ENCODE results near the gene S1PR2.
A peak's percentile ranks its signal among the peaks of the same experiment; 100 is the strongest.
"Not testable (repeated sequence)": the region's sequence is repeated elsewhere in the genome, so short reads cannot be mapped to it uniquely, and the experiment has no call there.

Gene S1PR2

DNA sequence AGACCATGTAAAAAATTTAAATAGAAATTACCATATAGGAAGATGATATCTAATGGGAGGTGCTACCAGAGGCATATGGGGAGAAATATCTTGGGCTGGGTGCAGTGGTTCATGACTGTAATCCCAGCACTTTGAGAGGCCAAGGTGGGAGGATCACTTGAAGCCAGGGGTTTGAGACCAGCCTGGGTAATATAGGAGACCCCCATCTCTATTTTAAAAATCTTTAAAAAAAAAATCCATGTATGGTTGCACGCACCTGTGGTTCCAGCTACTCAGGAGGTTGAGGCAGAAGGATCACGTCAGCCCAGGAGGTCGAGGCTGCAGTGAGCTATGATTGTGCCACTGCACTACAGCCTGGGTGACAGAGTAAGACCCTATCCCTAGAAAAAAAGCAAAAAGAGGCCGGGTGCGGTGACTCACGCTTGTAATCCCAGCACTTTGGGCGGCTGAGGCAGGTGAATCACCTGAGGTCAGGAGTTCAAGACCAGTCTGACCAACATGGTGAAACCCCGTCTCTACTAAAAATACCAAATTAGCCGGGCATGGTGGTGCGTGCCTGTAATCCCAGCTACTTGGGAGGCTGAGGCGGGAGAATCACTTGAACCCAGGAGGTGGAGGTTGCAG, 10.8 kb upstream of the S1PR2 start:
- CTCF ChIA-PET, result interaction anchor here (0.7 to 1.1 kb wide), 2 partner anchors 8 to 30 kb away, joined by 3 to 4 read pairs; no protein-coding TSS in a partner anchor

DNA sequence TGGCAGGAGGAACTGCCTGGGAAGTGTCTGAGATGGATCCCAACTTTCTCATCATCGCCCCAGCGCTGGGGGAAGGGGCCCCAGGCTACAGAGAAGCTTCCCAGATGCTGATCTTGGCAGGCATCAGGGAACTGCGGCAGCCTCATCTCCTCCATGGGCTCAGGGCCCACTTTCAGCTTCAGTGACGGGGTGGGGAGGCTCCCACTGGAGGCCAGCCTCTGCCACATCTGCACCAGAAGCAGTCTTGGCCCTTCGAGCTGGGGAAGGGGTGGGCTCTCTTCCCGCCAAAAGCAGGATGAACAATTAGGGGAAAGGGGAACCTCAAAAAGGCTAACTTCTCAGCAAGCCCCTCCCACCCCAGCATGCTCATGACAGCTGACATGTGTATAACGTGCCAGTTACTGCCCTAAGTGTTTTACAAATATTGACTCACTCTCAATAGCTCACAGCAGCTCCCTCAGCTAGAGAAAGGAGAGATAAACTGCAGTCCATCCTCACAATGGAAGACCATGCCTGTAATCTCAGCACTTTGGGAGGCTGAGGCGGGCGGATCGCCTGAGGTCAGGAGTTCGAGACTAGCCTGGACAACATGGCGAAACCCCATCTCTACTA, 7.1 kb upstream of the S1PR2 start:
- no peak for DNase-seq
- Mint-ChIP-seq H3K27me3 (peaks cover 3% of the 10 kb centered on the region), H3K36me3 (no peaks in the 10 kb centered on the region), H3K4me1 (peaks cover 30% of the 10 kb centered on the region), H3K4me3 (no peak overlapping the region), H3K9me3 (no peaks in the 10 kb centered on the region), H3K27ac (no peak overlapping the region)
- CTCF ChIA-PET, result interaction anchor here (6.9 kb wide), 1 partner anchor 12 kb away, joined by 42 read pairs; the partner anchor contains the start of gene MRPL4

More for the DNA sequence above, 10.8 kb upstream of the S1PR2 start:
- H3K27me3 Mint-ChIP-seq, H3K4me3 Mint-ChIP-seq, H3K27ac Mint-ChIP-seq, H3K36me3 Mint-ChIP-seq, H3K9me3 Mint-ChIP-seq, H3K4me1 Mint-ChIP-seq, DNase-seq: not testable (repeated sequence)

DNA sequence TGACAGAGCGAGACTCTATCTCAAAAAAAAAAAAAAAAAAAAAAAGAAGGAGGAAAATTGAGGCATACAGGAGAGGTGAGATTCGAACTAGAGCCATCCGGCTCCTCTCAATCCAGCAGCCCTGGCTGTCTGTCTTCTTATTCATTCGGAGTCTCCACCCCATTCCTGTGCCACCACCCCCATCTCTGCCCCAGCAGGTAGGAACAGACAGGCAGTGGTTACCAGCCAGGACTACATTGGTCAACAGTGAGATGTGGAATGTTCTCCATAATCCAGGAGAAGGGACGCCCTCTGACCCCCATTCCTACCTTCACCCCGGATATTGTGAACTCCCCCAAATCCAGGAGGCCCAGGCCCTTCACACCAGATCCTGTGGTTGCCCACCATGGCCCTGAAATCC, 6.6 kb upstream of the S1PR2 start:
- CTCF ChIA-PET, result interaction anchor here (6.9 kb wide), 1 partner anchor 13 kb away, joined by 42 read pairs; the partner anchor contains the start of gene MRPL4
- Mint-ChIP-seq H3K4me3 (no peak overlapping the region), H3K36me3 (no peaks in the 10 kb centered on the region), H3K4me1 (peaks cover 30% of the 10 kb centered on the region), H3K27ac (no peak overlapping the region), H3K27me3 (peaks cover 5% of the 10 kb centered on the region), H3K9me3 (no peaks in the 10 kb centered on the region)
- no peak for DNase-seq

DNA sequence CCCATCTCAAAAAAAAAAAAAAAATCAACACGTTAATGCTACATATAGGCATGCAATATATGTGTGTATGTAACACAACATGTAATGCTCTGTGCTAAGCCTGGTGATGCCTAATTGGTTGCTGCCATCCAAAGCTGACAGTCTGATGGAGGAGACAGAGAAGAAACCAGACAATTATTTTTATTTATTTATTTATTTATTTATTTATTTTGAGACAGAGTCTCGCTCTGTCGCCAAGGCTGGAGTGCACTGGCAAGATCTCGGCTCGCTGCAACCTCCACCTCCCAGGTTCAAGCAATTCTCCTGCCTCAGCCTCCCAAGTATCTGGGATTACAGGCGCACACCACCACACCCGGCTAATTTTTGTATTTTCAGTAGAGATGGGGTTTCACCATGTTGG, 4.3 kb upstream of the S1PR2 start:
- Mint-ChIP-seq H3K4me1 (peaks cover 32% of the 10 kb centered on the region), H3K27ac (peak overlapping the region; percentile 97), H3K27me3 (peaks cover 19% of the 10 kb centered on the region)
- CTCF ChIA-PET, result interaction anchor here (6.9 kb wide), 1 partner anchor 15 kb away, joined by 42 read pairs; the partner anchor contains the start of gene MRPL4
- not testable (repeated sequence) for DNase-seq, H3K36me3 Mint-ChIP-seq, H3K9me3 Mint-ChIP-seq, H3K4me3 Mint-ChIP-seq

DNA sequence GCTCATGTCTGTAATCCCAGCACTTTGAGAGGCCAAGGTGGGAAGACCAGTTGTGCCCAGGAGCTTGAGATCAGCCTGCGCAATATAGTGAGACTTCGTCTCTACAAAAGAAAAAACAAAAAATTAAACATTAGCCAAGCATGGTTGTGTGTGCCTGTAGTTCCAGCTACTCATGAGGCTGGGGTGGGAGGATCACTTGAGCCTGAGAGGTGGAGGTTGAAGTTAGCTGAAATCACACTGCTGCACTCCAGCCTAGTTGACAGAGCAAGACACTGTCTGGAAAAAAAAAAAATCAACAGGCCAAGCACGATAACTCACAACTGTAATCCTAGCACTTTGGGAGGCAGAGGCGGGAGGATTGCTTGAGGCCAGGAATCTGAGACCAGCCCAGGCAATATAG, 3.9 kb upstream of the S1PR2 start:
- no peaks in the 10 kb centered on the region for H3K36me3 Mint-ChIP-seq
- DNase-seq, result no peak
- H3K4me1 Mint-ChIP-seq, result peaks cover 32% of the 10 kb centered on the region
- peaks cover 23% of the 10 kb centered on the region for H3K27me3 Mint-ChIP-seq
- peak overlapping the region; percentile 42 for H3K27ac Mint-ChIP-seq
- CTCF ChIA-PET, result interaction anchor here (6.9 kb wide), 1 partner anchor 16 kb away, joined by 42 read pairs; the partner anchor contains the start of gene MRPL4
- no peak overlapping the region for H3K4me3 Mint-ChIP-seq
- no peaks in the 10 kb centered on the region for H3K9me3 Mint-ChIP-seq

DNA sequence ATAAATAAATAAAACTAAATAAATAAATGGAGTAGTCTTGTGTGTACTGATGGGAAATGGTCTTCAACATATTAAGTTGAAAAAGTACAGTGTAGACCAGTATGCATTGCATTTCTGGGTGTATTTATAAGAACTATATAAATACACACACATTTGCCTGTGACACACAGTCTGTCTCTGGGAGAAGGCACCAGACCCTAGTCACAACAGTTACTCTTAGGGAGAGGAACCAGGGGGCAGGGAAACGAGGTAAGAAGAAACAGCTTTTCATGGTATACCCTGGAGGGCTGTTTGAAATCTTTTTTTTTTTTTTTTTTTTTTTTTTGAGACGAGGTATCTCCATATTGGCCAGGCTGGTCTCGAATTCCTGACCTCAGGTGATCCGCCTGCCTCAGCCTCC, 2.8 kb upstream of the S1PR2 start:
- Mint-ChIP-seq H3K4me3 (no peak overlapping the region), H3K9me3 (no peaks in the 10 kb centered on the region)

DNA sequence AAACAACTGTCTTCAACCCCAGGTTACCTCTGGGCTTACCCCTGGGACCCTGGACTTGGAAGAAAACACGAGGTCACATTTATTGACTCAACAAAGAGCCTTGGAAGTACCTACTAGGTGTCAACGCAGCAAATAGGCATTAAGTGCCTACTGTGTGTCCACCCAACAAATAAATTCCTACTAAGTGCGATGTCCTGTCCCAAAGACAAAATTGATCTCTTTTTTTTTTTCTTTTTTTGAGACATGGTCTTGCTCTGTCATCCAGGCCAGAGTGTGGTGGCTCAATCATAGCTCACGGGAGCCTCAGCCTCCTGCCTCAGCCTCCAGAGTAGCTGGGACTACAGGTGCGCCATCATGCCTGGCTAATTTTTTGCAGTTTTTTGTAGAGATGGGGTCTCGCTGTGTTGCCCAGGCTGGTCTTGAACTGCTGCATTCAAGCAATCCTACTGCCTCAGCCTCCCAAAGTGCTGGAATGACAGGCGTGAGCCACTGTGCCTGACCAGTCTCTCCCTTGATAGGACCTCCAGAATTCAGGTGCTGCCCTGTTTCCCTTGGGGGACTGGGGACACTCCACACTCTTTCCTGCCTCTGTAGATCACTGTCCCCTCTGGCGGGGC, 589 bp upstream of the S1PR2 start:
- peak overlapping the region; percentile 83 for H3K4me3 Mint-ChIP-seq
- H3K27ac Mint-ChIP-seq, result peak overlapping the region; percentile 55
- H3K36me3 Mint-ChIP-seq, result no peaks in the 10 kb centered on the region
- peaks cover 30% of the 10 kb centered on the region for H3K4me1 Mint-ChIP-seq
- H3K9me3 Mint-ChIP-seq, result no peaks in the 10 kb centered on the region
- no peak for DNase-seq
- CTCF ChIA-PET, result no interaction called here
- peaks cover 29% of the 10 kb centered on the region for H3K27me3 Mint-ChIP-seq

More for the DNA sequence above, 2.8 kb upstream of the S1PR2 start:
- H3K4me1 Mint-ChIP-seq, result peaks cover 38% of the 10 kb centered on the region
- H3K27ac Mint-ChIP-seq, result no peak overlapping the region
- CTCF ChIA-PET, result interaction anchor here (6.9 kb wide), 1 partner anchor 17 kb away, joined by 42 read pairs; the partner anchor contains the start of gene MRPL4
- H3K27me3 Mint-ChIP-seq, result peaks cover 29% of the 10 kb centered on the region
- H3K36me3 Mint-ChIP-seq, result no peaks in the 10 kb centered on the region
- no peak for DNase-seq

DNA sequence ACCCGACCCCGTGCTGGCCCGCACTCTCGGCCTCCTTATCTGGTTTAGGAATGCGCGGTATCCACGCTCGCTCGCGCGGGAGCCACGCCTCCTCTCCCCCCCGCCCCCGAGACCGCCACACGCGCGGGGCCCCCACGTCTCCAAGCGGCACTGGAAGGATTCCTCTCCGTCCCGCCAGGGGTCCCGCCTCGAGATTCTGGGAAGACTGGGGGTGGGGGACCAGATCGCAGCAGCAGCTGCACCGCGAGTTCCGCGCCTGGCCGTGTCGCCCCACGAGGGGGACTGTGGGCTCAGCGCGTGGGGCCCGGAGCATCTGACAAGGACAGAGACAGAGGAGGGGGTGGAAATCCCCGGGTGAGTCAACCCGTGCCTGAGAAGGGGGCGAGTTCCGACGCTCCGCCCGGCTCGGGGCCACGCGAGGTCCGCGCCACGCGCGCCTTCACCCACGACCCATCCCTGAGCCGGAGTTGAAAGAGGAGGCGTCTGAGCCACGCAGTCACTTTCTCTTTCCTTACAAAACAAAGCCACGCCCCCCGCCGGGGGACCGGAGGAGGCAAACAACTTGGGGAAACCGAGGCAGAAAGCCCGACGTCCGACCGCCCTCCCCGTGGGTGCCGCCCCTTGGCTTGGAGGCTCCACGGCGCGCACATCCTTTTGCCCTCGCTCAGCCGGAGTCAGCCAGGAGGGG, 814 bp downstream of the S1PR2 start:
- H3K9me3 Mint-ChIP-seq, result no peaks in the 10 kb centered on the region
- peak overlapping the region; percentile 69 for H3K27ac Mint-ChIP-seq
- peak overlapping the region; percentile 83 for H3K4me3 Mint-ChIP-seq
- CTCF ChIA-PET, result no interaction called here
- H3K27me3 Mint-ChIP-seq, result peaks cover 26% of the 10 kb centered on the region
- DNase-seq, result peak; percentile 69
- no peaks in the 10 kb centered on the region for H3K36me3 Mint-ChIP-seq
- peaks cover 16% of the 10 kb centered on the region for H3K4me1 Mint-ChIP-seq

DNA sequence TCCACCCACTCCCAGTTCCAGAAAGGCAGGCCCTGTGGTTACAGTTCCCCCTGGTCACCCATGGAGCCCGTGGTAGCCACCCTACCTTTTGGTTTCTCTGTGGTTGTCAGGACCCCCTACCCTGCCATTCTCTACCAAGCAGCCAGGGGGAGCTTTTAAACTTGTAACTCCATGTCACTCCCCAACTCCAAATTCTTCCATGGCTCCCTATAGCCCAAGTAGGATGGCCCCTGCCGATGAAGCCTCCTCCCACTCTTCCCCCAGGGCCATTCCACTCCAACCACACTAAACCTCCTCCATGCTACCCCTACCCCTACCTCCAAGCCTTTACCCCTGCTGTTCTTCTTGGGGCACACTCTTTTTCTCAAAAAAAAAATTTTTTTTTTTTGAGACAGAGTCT, 2.2 kb downstream of the S1PR2 start:
- H3K27ac Mint-ChIP-seq, result no peak overlapping the region
- peak; percentile 64 for DNase-seq
- H3K4me1 Mint-ChIP-seq, result peaks cover 11% of the 10 kb centered on the region
- H3K4me3 Mint-ChIP-seq, result peak overlapping the region; percentile 67
- no peaks in the 10 kb centered on the region for H3K9me3 Mint-ChIP-seq
- CTCF ChIA-PET, result interaction anchor here (0.8 to 4.3 kb wide), 9 partner anchors 11 to 86 kb away, joined by 3 to 35 read pairs (median 3); partner anchors contain the start of gene MRPL4
- H3K36me3 Mint-ChIP-seq, result no peaks in the 10 kb centered on the region
- H3K27me3 Mint-ChIP-seq, result peaks cover 26% of the 10 kb centered on the region

DNA sequence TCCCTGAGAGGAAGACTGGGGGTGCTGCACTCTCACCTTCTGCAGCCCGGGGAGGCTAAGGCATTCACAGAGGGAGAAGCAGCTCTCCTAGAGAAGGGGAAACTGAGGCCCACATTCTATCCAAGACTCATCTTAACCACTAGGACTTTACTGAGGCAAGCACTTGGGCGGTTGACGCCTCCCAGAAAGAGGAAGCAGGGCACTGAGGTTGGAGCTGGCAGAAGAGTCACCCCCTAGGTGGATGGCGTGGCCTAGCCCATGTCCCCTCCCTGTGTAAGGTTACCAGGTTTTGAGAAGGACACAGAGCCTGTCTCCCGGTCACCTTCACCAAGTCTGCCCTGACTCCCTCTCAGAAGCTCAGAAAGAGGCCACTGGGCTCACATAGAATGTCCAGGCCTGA, 2.7 kb downstream of the S1PR2 start:
- DNase-seq, result no peak
- Mint-ChIP-seq H3K27me3 (peaks cover 26% of the 10 kb centered on the region), H3K4me1 (peaks cover 10% of the 10 kb centered on the region), H3K4me3 (no peak overlapping the region), H3K27ac (no peak overlapping the region), H3K9me3 (no peaks in the 10 kb centered on the region), H3K36me3 (no peaks in the 10 kb centered on the region)
- CTCF ChIA-PET, result interaction anchor here (0.6 to 4.3 kb wide), 12 partner anchors 8 to 86 kb away, joined by 3 to 35 read pairs (median 3); partner anchors contain the start of gene MRPL4

DNA sequence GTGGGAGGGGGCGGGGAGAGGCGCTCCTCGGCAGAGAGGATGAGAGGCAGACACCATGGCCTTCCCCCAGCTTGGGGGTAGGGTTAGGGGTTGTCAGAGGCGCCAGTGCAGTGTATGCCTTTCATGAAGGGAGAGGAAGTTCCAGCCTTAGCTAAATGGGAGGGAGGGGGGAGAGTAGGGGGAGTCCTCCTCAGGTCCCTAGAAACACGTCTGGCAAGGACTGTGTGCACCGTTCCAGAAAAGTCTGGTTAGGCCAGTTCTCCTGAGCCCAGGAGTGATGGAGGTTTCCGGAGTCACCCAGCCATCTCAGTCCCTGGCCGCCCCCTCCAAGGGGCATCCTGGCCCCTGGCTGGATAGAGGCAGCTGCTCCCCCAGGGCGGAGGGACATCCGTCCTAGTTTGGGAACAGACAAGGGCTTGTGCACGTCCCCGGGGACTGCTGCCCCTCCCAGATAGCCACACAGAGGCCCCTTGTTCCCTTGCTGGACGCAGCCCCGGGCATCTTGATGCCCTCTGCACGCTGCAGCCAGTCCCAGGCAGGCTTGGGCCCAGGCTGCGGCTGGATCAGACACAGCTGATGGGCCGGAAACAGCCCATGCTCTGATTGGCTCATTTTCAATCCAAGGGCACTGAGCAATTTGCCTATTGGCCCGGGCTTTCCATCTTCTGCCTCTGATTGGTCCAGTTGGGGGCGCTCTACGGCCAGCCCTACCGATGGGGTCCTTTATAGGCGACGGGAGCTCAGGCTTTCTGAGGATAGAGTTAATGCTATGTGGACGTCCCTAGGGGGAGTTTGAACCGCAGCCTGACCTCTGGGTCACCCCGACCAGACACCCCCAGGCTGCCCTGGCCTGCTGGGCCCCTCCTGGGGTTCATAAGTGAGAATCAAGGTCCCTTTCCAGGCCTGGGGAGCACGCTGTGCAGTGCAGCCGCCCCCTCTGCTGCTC, 3.8 kb downstream of the S1PR2 start:
- Mint-ChIP-seq H3K27me3 (peaks cover 20% of the 10 kb centered on the region), H3K9me3 (no peaks in the 10 kb centered on the region), H3K4me1 (peaks cover 10% of the 10 kb centered on the region), H3K36me3 (no peaks in the 10 kb centered on the region), H3K27ac (no peak overlapping the region), H3K4me3 (no peak overlapping the region)
- no peak for DNase-seq
- CTCF ChIA-PET, result interaction anchor here (0.6 to 4.3 kb wide), 5 partner anchors 9 to 27 kb away, joined by 3 to 35 read pairs (median 3); partner anchors contain the start of gene MRPL4

DNA sequence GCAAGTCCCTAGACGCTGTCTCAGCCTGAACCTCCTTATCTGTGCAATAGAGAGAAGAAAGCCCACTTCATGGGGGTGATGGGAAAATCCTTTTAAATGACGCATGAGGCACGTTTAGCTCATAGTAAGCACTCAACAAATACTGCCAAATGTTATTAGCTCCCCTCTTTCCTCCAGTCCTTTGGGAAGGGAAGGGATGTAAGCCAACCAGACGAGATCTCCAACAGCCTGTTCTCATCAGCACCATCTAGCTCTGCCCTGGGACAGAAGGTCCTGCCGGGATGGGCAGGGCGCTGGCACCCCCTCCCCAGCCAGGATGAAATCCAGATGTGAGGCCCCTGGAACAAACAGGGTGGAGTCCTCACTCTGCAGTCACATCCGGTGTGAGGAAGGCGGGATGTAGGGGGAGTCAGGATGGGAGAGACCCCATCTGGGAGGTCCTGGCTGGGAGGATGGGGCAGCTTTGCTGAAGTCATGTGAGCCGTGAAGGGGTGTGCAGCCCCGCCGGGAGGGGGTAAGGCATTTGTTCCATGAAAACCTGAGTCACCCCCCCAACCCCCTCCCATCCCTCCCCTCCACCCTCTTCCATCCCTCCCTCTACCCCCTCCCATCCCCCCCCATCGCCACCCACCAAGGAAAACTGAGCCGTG, 4.6 kb downstream of the S1PR2 start:
- H3K9me3 Mint-ChIP-seq, result no peaks in the 10 kb centered on the region
- no peaks in the 10 kb centered on the region for H3K36me3 Mint-ChIP-seq
- DNase-seq, result no peak
- CTCF ChIA-PET, result interaction anchor here (1.2 to 4.3 kb wide), 2 partner anchors 10 to 24 kb away, joined by 3 to 35 read pairs; partner anchors contain the start of gene MRPL4
- H3K27ac Mint-ChIP-seq, result no peak overlapping the region
- H3K27me3 Mint-ChIP-seq, result peaks cover 15% of the 10 kb centered on the region
- no peak overlapping the region for H3K4me3 Mint-ChIP-seq
- H3K4me1 Mint-ChIP-seq, result peaks cover 9% of the 10 kb centered on the region

DNA sequence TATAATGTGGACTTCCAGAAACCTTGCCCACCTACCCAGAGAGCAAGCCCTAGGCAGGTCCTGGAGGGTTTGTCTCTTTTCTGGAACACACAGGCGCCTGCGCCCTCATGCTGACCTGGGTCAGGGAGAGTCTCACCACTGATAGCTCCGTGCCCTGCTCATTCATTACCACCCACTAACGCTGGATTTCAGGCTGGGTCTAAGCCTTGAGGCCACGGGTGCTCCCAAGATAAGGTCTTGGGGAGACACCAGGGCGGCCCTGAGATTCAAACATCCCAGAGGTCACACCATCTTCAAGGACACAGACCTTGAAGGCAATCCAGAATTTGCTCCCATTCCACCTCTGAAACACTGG, 5.1 kb downstream of the S1PR2 start:
- Mint-ChIP-seq H3K4me3 (no peak overlapping the region), H3K4me1 (peaks cover 8% of the 10 kb centered on the region), H3K27me3 (peaks cover 15% of the 10 kb centered on the region), H3K36me3 (no peaks in the 10 kb centered on the region), H3K27ac (no peak overlapping the region), H3K9me3 (no peaks in the 10 kb centered on the region)
- CTCF ChIA-PET, result interaction anchor here (0.9 to 4.3 kb wide), 3 partner anchors 10 to 24 kb away, joined by 3 to 35 read pairs (median 3); partner anchors contain the start of gene MRPL4
- no peak for DNase-seq

Data from activated naive CD4-positive, alpha-beta T cell treated with anti-CD3 and anti-CD28 coated beads, Interleukin-2, amount 10 ng/mL, durations not matched to agents 7 days and 5 days (primary cell).